Fibroblast of skin of left quadriceps (primary cell): ENCODE measurements around the gene FADS6.
"Not testable (repeated sequence)": the region's sequence is repeated elsewhere in the genome, so short reads cannot be mapped to it uniquely, and the experiment has no call there.

Source experiments
- DNase-seq, 2 experiments: peaks; one replicate each; pipeline ENCODE4 v3.0.0-alpha.2; 2013; ENCODE audit warnings: low read depth in 2 of 2

Gene FADS6

GRCh38 chr17:74920642-74921025 lies 27.2 kb upstream of the FADS6 start:
- no peak for DNase-seq

- no peak for DNase-seq
Observed at GRCh38 chr17:74920306-74920620, 26.8 kb upstream of the FADS6 start.

- DNase-seq: no peak
Observed at GRCh38 chr17:74919440-74920305, 26.2 kb upstream of the FADS6 start.

GRCh38 chr17:74918906-74919305 lies 25.5 kb upstream of the FADS6 start:
- no peak for DNase-seq

GRCh38 chr17:74917430-74917829 lies 24.0 kb upstream of the FADS6 start:
- DNase-seq: no peak

GRCh38 chr17:74916851-74917199 lies 23.4 kb upstream of the FADS6 start:
- no peak for DNase-seq

- no peak for DNase-seq
Observed at GRCh38 chr17:74916136-74916850, 22.9 kb upstream of the FADS6 start.

GRCh38 chr17:74911423-74911822 lies 18.0 kb upstream of the FADS6 start:
- not testable (repeated sequence) for DNase-seq

GRCh38 chr17:74909097-74909496 lies 15.7 kb upstream of the FADS6 start:
- DNase-seq: not testable (repeated sequence)

- no peak for DNase-seq
Observed at GRCh38 chr17:74907012-74907411, 13.6 kb upstream of the FADS6 start.

GRCh38 chr17:74906214-74906793 lies 12.9 kb upstream of the FADS6 start:
- not testable (repeated sequence) for DNase-seq

GRCh38 chr17:74904687-74905409 lies 11.4 kb upstream of the FADS6 start:
- DNase-seq: no peak

- no peak for DNase-seq
Observed at GRCh38 chr17:74903671-74904070, 10.2 kb upstream of the FADS6 start.

- no peak for DNase-seq
Observed at GRCh38 chr17:74903034-74903433, 9.6 kb upstream of the FADS6 start.

GRCh38 chr17:74901353-74902135 lies 8.1 kb upstream of the FADS6 start:
- DNase-seq: no peak

GRCh38 chr17:74900208-74900607 lies 6.8 kb upstream of the FADS6 start:
- no peak for DNase-seq

GRCh38 chr17:74898376-74898946 lies 5.0 kb upstream of the FADS6 start:
- no peak for DNase-seq

- DNase-seq: no peak
Observed at GRCh38 chr17:74893936-74894671, 671 bp upstream of the FADS6 start.

- no peak for DNase-seq
Observed at GRCh38 chr17:74892013-74892841, 1.2 kb downstream of the FADS6 start.

- no peak for DNase-seq
Observed at GRCh38 chr17:74890554-74890953, 2.9 kb downstream of the FADS6 start.
